Measurements from ENCODE around the gene ATP10A.
"Not testable (repeated sequence)": the region's sequence is repeated elsewhere in the genome, so short reads cannot be mapped to it uniquely, and the experiment has no call there.

Gene ATP10A

DNA sequence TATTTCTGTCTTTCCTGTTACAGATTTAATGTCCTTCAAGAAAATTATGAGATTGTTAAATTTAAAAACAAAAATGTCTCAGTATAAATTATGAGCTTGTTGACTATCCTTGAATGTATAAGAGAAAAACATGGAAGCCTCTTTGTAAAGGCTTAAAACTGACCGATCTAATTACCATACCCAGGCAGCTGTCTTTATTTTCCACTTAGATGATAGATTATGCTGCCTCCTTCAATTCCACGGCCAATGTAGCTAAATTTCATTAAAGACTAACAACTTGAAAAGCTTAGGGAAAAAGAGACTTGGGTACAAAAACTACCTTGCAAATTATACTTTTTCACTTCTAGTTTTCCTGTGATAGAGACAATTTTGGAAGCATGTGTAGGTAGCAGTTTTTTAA, 88.3 kb downstream of the ATP10A start:
- no peak overlapping the region for H3K27ac ChIP-seq (ENCODE audit: low read depth, low read length)
- H3K36me3 ChIP-seq (ENCODE audit: insufficient read depth, low read length), result no peaks in the 10 kb centered on the region
- H3K4me1 ChIP-seq (ENCODE audit: insufficient read depth, low read length), result peaks cover 12% of the 10 kb centered on the region
- H3K9me3 ChIP-seq (ENCODE audit: low read length), result no peaks in the 10 kb centered on the region
- no peaks in the 10 kb centered on the region for H3K27me3 ChIP-seq (ENCODE audit: control insufficient read depth in 1 of 2, insufficient read depth in 2 of 2, low read length in 2 of 2)
- H3K4me3 ChIP-seq (ENCODE audit: low read depth in 1 of 2, low read length in 2 of 2), result no peak overlapping the region
- H3K9ac ChIP-seq (ENCODE audit: low read length), result no peak overlapping the region

DNA sequence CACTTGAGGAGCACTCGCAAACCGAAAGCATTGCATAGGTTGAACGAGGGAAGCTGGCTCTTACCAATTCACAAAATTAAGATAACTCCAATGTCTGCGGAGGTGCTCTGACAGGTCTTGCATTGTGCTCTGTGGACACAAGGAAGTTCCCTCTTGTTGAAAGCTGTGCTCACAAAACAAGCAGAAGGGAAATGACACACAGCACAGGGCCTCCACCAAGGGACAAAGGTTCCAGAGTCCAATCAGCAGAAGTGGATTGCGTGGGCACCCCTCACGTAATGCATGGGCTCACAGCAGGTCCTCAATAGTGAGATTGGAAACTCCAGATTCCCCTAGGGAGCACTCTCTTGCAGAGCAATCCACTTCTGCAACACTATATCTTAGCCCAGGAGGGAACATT, 89.9 kb downstream of the ATP10A start:
- Histone ChIP-seq H3K4me3 (ENCODE audit: low read depth in 1 of 2, low read length in 2 of 2) (no peak overlapping the region), H3K36me3 (ENCODE audit: insufficient read depth, low read length) (no peaks in the 10 kb centered on the region), H3K27ac (ENCODE audit: low read depth, low read length) (no peak overlapping the region), H3K4me1 (ENCODE audit: insufficient read depth, low read length) (peaks cover 12% of the 10 kb centered on the region), H3K27me3 (ENCODE audit: control insufficient read depth in 1 of 2, insufficient read depth in 2 of 2, low read length in 2 of 2) (no peaks in the 10 kb centered on the region), H3K9ac (ENCODE audit: low read length) (no peak overlapping the region), H3K9me3 (ENCODE audit: low read length) (no peaks in the 10 kb centered on the region)

DNA sequence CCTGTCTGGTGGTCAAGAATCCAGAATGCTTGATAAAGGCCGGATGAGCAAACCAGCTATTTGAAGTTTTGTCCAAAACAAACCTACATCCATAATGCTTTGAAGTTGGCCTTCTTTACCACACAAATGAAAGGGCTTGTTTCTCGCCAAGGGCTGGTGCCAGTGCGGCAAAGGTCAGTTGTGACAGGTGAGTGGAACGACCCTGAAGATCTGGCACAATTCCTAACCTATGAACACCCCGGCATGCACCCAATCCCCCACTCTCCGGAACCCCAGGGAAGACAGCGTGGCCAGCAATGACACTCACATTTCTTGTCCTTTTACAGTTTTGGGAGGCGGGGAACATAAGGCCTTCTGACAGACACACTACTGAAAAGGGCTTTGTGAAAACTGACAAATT, 90.6 kb downstream of the ATP10A start:
- Histone ChIP-seq H3K4me1 (ENCODE audit: insufficient read depth, low read length) (peaks cover 12% of the 10 kb centered on the region), H3K27me3 (ENCODE audit: control insufficient read depth in 1 of 2, insufficient read depth in 2 of 2, low read length in 2 of 2) (no peaks in the 10 kb centered on the region), H3K9ac (ENCODE audit: low read length) (no peak overlapping the region), H3K9me3 (ENCODE audit: low read length) (no peaks in the 10 kb centered on the region), H3K4me3 (ENCODE audit: low read depth in 1 of 2, low read length in 2 of 2) (no peak overlapping the region), H3K27ac (ENCODE audit: low read depth, low read length) (no peak overlapping the region), H3K36me3 (ENCODE audit: insufficient read depth, low read length) (no peaks in the 10 kb centered on the region)

DNA sequence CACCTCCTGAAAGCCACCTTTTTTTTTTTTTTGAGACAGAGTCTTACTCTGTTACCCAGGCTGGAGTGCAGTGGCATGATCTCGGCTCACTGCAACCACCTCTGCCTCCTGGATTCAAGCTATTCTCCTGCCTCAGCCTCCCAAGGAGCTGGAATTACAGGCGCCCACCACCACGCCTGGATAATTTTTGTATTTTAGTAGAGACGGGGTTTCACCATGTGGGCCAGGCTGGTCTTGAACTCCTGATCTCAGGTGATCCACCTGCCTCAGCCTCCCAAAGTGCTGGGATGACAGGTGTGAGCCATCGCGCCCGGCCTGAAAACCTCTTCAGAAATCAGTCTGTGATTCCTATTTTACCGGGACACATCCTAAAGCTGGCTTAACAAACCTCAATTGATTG, 91.4 kb downstream of the ATP10A start:
- not testable (repeated sequence) for H3K4me3 ChIP-seq (ENCODE audit: low read depth in 1 of 2, low read length in 2 of 2); H3K9ac ChIP-seq (ENCODE audit: low read length); H3K36me3 ChIP-seq (ENCODE audit: insufficient read depth, low read length); H3K9me3 ChIP-seq (ENCODE audit: low read length); H3K27me3 ChIP-seq (ENCODE audit: control insufficient read depth in 1 of 2, insufficient read depth in 2 of 2, low read length in 2 of 2); H3K27ac ChIP-seq (ENCODE audit: low read depth, low read length)
- peaks cover 12% of the 10 kb centered on the region for H3K4me1 ChIP-seq (ENCODE audit: insufficient read depth, low read length)

DNA sequence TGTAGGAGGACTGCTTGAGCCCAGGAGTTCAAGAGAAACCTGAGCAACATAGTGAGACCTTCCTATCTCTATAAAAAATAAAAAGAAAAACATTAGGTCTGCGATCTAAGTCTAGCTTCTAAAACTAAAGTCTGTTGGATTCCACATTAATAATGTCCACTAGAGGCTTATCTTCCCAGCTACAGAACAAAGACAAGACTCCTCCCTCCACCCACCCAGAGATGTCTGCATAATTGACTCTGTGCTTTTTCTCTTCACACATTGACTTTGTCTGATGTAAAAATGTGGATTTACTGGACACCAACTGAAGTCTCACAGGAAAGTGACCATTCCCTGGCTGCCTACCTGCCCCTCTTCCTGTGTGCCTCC, 91.8 kb downstream of the ATP10A start:
- H3K9ac ChIP-seq (ENCODE audit: low read length), result no peak overlapping the region
- H3K27me3 ChIP-seq (ENCODE audit: control insufficient read depth in 1 of 2, insufficient read depth in 2 of 2, low read length in 2 of 2), result no peaks in the 10 kb centered on the region
- peaks cover 12% of the 10 kb centered on the region for H3K4me1 ChIP-seq (ENCODE audit: insufficient read depth, low read length)
- H3K4me3 ChIP-seq (ENCODE audit: low read depth in 1 of 2, low read length in 2 of 2), result no peak overlapping the region
- no peaks in the 10 kb centered on the region for H3K9me3 ChIP-seq (ENCODE audit: low read length)
- no peak overlapping the region for H3K27ac ChIP-seq (ENCODE audit: low read depth, low read length)
- no peaks in the 10 kb centered on the region for H3K36me3 ChIP-seq (ENCODE audit: insufficient read depth, low read length)

DNA sequence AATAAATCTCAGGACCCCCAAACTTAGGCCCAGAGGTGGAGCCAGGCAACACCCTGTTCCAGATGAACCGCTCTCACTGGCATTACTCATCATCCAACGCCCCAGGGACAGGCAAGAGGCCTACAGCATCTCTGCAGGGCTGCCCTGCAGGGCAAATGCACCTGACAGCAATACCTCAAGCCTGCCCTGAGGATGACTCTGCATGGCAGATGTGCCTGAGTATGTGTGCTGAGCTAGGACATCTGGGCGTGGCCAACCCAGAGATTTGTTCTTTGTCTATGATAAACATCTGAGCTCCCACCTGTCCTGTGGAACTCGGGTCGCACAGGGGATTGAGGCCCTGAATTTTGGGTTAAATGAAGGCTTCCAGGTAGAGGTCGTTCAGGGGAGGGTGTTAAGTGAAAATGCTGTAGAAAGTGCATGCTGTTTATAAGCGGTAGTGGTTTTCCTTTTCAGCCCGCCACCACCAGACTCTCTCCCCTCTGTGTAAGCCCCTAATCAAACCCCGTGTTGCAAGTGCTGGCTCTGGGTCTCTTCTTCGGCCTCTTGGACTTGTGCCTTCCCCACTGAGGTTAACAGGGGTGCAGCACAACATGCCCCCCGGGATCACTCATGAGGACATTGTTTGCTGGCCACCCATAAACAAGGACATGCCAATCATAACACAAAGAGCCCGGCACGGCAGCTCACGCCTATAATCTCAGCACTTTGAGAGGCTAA, 92.3 kb downstream of the ATP10A start:
- no peaks in the 10 kb centered on the region for H3K27me3 ChIP-seq (ENCODE audit: control insufficient read depth in 1 of 2, insufficient read depth in 2 of 2, low read length in 2 of 2)
- H3K4me1 ChIP-seq (ENCODE audit: insufficient read depth, low read length), result peaks cover 9% of the 10 kb centered on the region
- no peaks in the 10 kb centered on the region for H3K9me3 ChIP-seq (ENCODE audit: low read length)
- H3K36me3 ChIP-seq (ENCODE audit: insufficient read depth, low read length), result no peaks in the 10 kb centered on the region
- H3K4me3 ChIP-seq (ENCODE audit: low read depth in 1 of 2, low read length in 2 of 2), result no peak overlapping the region
- H3K27ac ChIP-seq (ENCODE audit: low read depth, low read length), result no peak overlapping the region
- H3K9ac ChIP-seq (ENCODE audit: low read length), result no peak overlapping the region

DNA sequence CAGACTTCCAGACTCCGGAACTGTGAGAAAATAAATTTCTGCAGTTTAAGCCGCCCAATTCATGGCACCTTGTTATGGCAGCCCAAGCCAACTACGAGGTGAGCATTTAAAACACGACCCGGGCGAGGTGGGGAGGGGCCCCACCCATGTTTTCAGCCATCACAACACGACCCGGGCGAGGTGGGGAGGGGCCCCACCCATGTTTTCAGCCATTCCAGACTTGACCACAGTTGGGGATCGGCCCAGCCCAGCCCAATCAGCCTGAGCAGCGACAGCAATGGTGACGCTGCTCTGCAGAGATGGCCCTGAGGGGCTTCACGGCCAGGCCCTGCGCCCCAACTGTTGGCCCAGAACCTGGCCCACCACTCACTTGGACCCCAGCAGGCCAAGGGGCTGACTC, 93.1 kb downstream of the ATP10A start:
- H3K4me1 ChIP-seq (ENCODE audit: insufficient read depth, low read length), result peaks cover 2% of the 10 kb centered on the region
- no peaks in the 10 kb centered on the region for H3K27me3 ChIP-seq (ENCODE audit: control insufficient read depth in 1 of 2, insufficient read depth in 2 of 2, low read length in 2 of 2)
- no peaks in the 10 kb centered on the region for H3K9me3 ChIP-seq (ENCODE audit: low read length)
- H3K9ac ChIP-seq (ENCODE audit: low read length), result no peak overlapping the region
- no peak overlapping the region for H3K27ac ChIP-seq (ENCODE audit: low read depth, low read length)
- no peak overlapping the region for H3K4me3 ChIP-seq (ENCODE audit: low read depth in 1 of 2, low read length in 2 of 2)
- no peaks in the 10 kb centered on the region for H3K36me3 ChIP-seq (ENCODE audit: insufficient read depth, low read length)

DNA sequence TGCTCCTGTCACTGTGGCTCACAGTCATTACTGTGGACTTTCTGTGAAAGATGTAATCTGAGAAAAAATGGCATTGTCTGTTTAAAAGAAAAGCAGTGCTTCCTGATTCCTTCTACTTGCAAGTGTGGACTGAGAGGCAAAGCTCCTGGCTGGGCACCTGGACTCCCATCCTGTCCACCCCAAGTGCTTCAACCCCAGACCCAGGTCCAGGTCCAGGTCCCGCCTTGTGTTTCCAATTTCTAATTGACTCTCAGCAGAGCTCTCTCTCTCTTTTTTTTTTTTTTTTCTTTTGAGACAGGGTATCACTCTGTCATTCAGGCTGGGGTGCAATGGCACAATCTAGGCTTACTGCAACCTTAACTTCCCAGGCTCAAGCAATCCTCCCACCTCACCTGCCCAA, 94.9 kb downstream of the ATP10A start:
- H3K36me3 ChIP-seq (ENCODE audit: insufficient read depth, low read length), result no peaks in the 10 kb centered on the region
- no peak overlapping the region for H3K9ac ChIP-seq (ENCODE audit: low read length)
- no peak overlapping the region for H3K27ac ChIP-seq (ENCODE audit: low read depth, low read length)
- no peaks in the 10 kb centered on the region for H3K4me1 ChIP-seq (ENCODE audit: insufficient read depth, low read length)
- no peak overlapping the region for H3K4me3 ChIP-seq (ENCODE audit: low read depth in 1 of 2, low read length in 2 of 2)
- H3K9me3 ChIP-seq (ENCODE audit: low read length), result no peaks in the 10 kb centered on the region
- no peaks in the 10 kb centered on the region for H3K27me3 ChIP-seq (ENCODE audit: control insufficient read depth in 1 of 2, insufficient read depth in 2 of 2, low read length in 2 of 2)

DNA sequence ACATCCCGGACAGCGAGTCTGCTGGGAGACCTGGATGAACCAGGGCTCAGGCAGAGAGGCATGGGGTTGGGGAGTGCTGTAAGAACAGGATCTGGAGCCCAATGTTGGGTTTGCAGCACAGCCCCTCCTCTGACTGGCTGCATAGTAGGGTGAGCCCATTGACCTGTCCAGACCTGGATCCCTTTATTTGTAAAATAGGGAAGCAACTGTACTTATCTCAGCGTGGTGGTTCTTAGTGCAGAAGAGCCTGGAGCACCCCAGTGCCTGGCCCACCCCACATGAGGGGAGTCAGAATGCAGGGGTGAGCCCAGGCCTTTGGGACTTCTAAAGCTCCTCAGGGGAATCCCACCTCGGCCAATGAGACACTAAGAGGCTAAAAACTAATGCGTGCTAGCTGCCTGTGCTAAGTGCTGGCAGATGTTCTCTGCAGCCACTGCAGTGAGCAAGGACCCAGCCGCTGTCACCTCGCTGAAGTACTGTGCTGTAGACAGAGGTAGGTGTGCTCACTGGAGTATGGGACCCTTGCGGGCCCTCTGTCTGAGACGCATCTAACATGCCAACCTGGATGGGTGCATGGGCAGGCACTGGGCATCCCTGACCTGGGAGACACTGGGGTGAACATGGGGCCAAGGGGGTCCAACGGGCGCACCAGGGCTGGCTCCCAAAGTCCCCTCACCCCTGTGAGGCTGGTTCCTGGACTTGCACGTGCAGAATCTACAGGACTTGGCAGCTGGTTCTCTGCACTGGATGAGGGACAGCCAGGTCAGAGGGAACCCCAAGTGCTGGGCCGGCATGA, 95.6 kb downstream of the ATP10A start:
- Histone ChIP-seq H3K9me3 (ENCODE audit: low read length) (no peaks in the 10 kb centered on the region), H3K4me1 (ENCODE audit: insufficient read depth, low read length) (no peaks in the 10 kb centered on the region), H3K27me3 (ENCODE audit: control insufficient read depth in 1 of 2, insufficient read depth in 2 of 2, low read length in 2 of 2) (no peaks in the 10 kb centered on the region), H3K27ac (ENCODE audit: low read depth, low read length) (no peak overlapping the region), H3K4me3 (ENCODE audit: low read depth in 1 of 2, low read length in 2 of 2) (no peak overlapping the region), H3K9ac (ENCODE audit: low read length) (no peak overlapping the region), H3K36me3 (ENCODE audit: insufficient read depth, low read length) (no peaks in the 10 kb centered on the region)

DNA sequence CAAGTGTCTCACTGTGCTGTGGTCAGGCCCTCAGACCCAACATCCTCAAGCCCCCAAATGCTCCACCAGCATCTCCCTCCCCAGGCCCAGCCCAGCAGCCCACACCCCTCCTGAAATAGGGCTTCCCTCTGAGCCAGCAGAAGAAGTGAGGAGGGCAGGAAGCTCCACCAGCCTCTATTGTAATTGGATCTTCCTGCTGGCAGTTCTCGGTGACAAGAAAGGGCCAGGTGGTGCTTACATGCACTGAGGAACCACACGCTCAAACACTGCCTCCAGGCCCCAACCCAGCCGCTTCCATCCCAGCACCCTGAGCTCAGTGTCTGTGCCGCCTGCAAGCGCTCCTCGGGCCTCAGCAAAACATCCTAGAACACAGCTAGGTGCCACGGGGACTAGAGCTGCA, 96.7 kb downstream of the ATP10A start:
- Histone ChIP-seq H3K9me3 (ENCODE audit: low read length) (no peaks in the 10 kb centered on the region), H3K27me3 (ENCODE audit: control insufficient read depth in 1 of 2, insufficient read depth in 2 of 2, low read length in 2 of 2) (no peaks in the 10 kb centered on the region), H3K27ac (ENCODE audit: low read depth, low read length) (no peak overlapping the region), H3K4me1 (ENCODE audit: insufficient read depth, low read length) (no peaks in the 10 kb centered on the region), H3K36me3 (ENCODE audit: insufficient read depth, low read length) (no peaks in the 10 kb centered on the region), H3K4me3 (ENCODE audit: low read depth in 1 of 2, low read length in 2 of 2) (no peak overlapping the region), H3K9ac (ENCODE audit: low read length) (no peak overlapping the region)

DNA sequence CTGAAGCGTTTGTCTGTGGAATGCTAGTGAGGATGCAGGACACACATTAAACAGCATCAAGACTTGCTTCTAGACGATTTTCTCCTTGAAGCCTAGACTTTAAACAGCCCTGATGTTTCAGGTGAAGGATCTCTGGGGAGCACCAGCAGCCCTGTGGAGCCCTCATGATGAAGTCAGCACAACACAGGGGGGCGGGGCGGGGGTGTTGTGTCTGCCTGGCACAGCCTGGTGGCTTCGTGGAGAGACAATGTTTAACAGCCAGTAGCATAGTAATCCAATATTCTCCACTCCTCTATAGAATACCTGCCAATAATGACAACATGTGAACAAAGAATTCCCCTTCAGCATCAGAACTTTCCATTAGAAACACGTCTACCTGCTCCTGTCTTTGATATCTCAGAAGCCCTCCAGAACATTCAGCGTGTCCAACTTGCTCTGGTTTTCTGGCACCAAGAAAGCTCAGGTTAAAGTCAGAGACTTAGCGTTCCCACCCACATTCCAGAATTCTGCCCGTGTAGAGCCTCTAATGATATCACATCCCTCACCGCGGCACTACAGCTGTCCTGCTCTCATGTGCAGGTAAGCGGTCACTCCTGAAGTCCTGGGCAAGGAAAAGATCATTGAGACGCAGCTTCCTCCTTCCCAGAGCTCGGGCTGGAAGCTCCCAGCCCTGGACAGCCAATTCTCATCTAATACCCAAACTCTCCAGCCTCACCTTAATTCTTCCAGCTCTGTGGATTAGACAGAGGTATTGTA, 98.0 kb downstream of the ATP10A start:
- Histone ChIP-seq H3K27me3 (ENCODE audit: control insufficient read depth in 1 of 2, insufficient read depth in 2 of 2, low read length in 2 of 2) (no peaks in the 10 kb centered on the region), H3K36me3 (ENCODE audit: insufficient read depth, low read length) (no peaks in the 10 kb centered on the region), H3K9me3 (ENCODE audit: low read length) (no peaks in the 10 kb centered on the region), H3K9ac (ENCODE audit: low read length) (no peak overlapping the region), H3K27ac (ENCODE audit: low read depth, low read length) (no peak overlapping the region), H3K4me3 (ENCODE audit: low read depth in 1 of 2, low read length in 2 of 2) (no peak overlapping the region), H3K4me1 (ENCODE audit: insufficient read depth, low read length) (no peaks in the 10 kb centered on the region)

Measured in muscle layer of colon (tissue), 2 donors.